CD1c-positive myeloid dendritic cell (primary cell): ENCODE measurements around the gene UROD.

ENCODE experiments used
- DNase-seq: peaks from one replicate; pipeline ENCODE4 v3.0.0-alpha.2; 2016; ENCODE audit errors: extremely low spot score

The UROD gene

DNA sequence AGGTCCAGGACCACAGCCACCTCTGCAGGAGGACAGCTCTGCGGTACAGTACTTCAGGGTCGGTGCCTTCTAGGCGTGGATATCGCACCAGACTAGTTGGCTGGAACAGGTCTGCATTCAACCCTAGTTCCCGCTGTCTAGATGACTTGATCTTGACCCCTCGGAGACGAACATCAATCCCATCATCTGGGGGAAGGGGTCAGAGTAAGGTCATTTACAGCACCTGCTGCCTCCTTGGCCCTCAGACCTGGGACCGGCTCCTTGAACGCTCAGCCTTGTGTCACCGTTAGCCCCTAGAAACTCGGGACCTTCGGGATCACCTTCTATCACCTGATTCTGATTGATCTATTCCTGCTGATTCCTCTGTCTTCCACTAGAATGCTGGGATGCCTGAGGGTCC is 3.5 kb upstream of the UROD start:
- DNase-seq: no peak

DNA sequence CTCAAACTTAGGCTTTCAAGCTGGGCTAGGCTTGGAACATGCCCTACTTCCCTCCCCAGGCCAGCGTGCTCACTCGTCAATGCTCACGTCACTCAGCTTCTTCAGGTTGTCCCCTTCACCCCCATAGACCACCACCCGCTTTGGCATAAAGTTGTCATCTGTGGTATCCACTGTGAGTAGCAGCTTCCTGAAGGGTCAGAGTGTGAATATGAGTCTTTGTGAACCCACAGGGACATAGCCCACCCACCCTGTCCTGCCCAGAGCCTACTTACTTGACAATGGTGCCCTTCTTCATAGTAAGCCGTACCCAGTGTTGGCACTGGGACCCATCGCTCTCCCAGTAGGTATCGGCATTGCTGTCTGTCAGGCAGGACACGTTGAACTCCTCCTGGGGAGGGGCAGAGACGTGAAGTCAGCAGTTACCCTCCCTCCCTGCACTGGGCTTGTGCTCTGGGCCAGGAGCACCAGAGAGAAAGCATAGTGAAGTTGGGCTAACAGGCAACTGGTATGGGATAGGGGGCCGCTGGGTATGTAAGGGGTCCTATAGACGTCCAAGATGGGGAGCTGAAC is 2.7 kb upstream of the UROD start:
- no peak for DNase-seq

GRCh38 chr1:45009956-45010854 is 1.8 kb upstream of the UROD start:
- DNase-seq: no peak

DNA sequence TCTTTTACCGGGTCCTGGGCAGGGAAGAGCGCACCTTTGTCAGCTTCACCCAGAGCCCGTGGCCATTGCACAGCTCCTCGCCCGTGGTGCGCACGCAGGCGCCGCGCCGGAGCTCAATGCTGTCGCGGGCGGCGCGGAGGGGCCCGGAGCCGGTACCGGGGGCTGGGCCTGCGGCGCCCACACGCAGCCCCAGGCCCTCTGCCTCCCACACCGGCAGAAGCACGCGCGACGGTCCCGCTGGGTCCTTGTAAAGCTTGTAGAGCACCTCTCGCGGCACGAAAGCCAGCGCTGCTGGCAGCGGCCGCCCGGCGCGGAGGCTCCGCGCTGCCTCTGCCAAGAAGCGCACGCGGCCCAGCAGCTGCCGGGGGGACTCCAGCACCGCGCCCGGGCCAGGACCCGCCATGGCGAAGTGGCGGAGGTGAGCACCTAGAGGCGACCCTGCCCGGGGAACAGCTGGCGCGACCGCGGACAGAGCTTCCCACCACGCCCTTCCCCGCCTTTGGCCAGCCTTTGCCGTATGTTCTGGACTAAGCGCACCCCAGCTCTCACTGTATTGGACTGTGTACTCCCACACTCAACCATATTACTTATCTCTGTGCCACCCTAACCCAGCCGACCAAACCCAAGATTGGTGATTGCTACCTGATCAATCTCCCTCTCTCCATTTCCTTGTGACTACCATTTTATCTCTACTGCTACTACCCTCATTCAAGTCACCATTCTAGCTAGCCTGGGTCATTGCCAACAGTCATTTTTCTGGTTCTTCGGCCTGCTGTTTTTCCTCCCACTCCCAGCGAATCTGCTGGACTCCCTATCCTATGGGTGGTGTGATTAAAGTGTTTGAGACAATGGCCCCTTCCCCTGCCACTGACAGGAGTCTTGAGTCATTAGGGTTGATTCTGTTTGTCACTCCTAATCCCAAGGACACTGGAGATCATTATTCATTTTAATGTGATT is 921 bp upstream of the UROD start, which contains the start of gene HECTD3:
Gene HECTD3 (minus strand): TSS at position 470 of the 957 bp plus-strand sequence. CDS start 67 bp downstream, at position 403.
- peak; percentile 81 for DNase-seq

DNA sequence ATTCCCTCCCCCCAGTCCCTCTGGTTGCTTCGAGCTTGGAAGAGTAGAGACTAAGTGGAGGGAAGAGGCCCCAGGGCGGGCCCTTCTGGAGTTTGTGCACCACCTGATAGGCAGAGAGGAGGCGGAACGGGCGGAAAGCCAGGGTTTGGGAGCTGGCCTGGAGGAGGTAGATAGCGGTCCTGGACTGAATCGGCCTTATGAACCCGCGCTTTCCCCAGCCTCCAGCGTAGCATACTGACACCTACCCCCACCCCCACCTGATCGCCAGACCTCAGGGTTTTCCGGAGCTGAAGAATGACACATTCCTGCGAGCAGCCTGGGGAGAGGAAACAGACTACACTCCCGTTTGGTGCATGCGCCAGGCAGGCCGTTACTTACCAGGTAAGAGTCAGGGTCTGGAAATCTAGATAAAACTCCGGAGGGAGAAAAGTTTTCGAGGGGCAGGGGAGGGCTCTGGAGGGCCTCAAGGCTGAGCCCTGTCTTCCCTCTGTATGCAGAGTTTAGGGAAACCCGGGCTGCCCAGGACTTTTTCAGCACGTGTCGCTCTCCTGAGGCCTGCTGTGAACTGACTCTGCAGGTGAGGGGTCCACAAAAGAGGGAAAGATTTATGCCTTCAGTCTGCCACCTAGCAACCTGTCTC is 705 bp downstream of the UROD start:
- peak; percentile 57 for DNase-seq

DNA sequence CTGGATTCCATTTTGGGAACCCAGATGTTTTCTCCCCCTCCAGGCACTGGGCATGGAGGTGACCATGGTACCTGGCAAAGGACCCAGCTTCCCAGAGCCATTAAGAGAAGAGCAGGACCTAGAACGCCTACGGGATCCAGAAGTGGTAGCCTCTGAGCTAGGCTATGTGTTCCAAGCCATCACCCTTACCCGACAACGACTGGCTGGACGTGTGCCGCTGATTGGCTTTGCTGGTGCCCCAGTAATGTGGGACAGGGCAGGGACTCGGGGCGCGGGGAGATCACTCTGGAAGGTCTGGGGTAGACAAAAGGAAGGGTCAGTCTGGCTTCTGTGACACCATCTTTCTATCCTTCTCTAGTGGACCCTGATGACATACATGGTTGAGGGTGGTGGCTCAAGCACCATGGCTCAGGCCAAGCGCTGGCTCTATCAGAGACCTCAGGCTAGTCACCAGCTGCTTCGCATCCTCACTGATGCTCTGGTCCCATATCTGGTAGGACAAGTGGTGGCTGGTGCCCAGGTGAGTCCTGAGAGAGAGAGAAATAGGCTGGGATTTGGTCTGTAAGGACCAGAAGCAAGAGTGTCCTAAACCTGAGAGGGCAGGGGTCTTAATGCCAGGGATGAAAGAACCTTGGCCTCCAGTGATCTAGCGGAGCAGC is 1.6 kb downstream of the UROD start:
- DNase-seq: no peak

GRCh38 chr1:45014321-45015028 is 2.4 kb downstream of the UROD start:
- DNase-seq: peak; percentile 76

- no peak for DNase-seq
These were observed 3.6 kb downstream of the UROD start for GRCh38 chr1:45015683-45016082.

DNA sequence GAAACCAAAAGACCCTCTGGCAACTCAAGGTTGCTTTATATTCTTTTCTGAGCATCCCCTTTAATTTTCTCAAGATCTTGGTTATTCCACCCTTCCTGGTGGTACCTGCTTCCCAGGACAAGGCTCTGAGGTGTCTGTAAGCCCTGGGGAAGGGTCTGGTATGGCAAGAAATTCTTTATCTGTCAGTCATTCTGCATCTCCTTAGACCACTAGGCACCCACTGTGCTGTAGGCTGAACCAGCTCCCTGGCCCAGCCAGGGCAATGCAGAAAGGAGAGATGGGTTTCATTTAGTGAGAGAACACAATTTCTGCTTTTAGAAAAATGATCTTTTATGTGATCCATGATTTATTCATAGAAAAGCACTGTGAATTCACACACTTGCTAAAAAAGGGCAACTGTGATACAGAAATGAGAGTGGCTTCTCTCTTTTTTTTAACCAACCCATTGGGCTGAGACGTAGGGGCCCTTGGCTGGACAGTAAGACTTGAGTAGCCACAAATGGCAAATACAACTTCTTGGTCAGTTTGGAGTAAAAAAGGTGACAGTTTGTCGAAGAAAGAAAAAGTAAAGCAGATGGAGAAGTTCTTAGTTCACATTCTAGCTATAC is 4.1 kb downstream of the UROD start:
- DNase-seq: no peak

GRCh38 chr1:45016767-45017166 is 4.7 kb downstream of the UROD start:
- no peak for DNase-seq

- DNase-seq: peak; percentile 59
These were observed 6.7 kb downstream of the UROD start for GRCh38 chr1:45018599-45019230.

DNA sequence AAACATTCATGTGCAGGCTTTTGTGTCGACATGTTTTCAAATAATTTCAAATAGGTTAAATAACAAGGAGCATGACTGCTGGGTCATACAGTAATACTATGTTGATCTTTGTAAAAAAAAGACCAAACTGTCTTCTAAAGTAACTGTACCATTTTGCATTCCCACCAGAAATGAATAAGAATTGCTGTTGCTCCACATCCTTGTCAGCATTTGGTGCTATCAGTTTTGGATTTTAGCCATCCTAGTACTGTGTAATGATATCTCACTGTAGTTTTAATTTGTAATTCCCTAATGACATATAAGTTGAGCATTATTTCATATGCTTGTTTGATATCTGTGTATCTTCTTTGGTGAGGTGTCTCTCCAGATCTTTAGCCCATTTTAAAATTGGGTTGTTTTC is 11.6 kb downstream of the UROD start:
- no peak for DNase-seq

- no peak for DNase-seq
These were observed 14.4 kb downstream of the UROD start for GRCh38 chr1:45026446-45026845.

DNA sequence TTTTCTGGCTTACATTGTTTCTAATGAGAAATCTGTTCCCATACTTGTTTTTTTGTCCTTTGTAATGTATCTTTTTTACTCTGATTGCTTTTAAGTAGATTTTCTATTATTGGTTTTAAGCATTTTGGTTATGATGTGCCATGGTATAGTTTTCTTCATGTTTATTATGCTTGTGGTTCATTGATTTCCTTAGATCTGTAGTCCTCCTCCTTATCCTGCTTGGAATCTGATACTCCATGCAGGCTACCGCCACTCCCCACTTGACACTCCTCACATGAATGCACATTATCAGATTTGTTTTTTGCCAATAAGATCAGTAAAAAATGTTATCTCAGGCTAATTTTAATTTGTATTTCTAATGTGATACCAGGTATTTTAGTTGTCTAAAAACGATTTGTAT is 20.8 kb downstream of the UROD start:
- DNase-seq: no peak

DNA sequence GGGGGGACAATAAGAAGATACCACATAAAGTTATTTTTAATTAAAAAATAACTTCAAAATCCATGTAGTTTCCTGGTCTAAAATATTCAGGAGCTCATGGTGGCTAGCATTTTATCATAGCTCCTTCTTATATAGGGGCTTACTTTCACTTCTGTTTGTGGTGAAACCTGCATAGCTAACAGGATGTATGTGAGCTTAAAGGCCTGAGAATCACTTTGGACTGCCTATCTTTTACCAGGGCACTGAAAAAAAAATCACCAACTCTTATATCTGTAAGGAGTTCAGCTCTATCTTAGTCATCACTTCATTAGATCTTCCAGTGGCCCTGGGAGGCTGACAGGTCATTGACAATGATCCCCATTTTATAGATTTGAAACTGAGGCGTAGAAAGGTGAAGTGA is 21.3 kb downstream of the UROD start:
- DNase-seq: no peak

DNA sequence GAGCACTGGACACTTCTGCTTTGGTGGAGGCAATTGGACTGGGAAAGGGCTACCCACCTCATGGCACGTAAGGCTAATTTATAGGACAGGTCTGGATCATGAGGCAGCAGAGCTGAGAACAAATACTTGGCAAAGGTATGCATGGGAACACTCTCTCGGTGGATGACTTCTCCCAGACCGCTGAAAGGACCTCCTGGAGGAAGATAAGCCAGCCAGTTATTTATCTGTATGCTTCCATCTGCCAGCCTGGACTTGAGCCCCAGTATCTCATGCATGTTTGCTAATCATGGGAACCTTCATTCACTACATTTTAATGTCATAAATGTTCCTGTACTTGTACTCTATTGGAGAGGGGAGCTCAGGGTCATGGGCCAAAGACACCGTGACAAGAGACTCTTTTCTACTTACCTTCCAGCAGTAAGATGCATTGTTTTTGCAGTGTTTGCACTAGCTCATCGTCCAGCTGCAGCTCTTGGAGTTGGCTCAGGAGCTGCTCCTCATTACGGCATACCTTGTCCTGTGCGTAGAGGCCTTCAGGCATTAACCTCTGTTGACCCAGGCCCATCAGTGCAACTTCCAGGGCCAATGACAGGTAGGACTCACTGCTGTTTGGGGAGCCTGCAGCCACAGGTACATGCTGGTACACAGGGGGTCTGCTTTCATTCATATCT is 23.7 kb downstream of the UROD start:
- no peak for DNase-seq

DNA sequence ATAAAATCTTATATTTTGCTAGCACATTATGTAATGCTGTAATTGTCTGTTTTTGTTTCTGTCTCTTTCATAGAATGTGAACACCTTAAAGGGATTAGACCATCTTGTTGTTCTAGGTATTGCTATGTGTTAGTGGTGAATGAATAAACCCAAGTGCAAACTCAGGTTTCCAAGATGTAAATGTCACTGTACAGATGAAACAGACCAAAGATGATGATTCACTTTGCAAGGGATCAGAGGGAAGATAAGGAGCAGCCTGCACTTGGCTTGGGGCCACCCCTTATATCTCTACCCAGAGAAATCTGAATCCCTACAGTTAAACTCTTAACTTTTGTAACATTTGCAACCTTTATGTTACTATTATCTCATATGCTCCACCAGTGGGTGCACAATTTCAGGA is 25.4 kb downstream of the UROD start:
- no peak for DNase-seq

DNA sequence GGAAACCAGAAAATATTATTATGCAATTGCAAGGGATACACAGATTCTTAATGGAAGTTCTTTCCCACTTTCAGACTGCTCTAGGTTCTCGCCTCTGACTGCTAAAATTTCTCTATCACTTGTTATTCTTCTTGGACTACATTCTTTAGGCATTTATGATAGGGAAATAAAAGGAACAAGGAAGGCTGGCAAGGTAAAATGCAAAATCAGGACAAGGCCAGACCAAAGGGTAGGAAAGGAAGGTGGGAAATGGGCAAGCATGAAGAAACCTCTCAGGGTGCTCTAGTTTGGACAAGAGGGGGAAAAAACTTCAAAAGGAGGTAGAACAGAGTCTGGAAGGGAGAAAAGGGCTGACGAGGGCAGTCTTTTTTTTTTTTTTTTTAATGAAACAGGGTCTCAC is 26.2 kb downstream of the UROD start:
- DNase-seq: no peak
